Neural crest cell (in vitro differentiated cells): ENCODE data around the gene SLC17A9. TPM values are rescaled to one million over a fixed set of nuclear protein-coding genes. Genes with fewer than 3 reads are reported as not detected.

Experiments
- total RNA-seq: library from RNA; stranded (reverse); gene quantifications from 2 replicates; pipeline ENCODE4 v1.2.1, GENCODE V29; 2021

The SLC17A9 gene
- total RNA-seq, 1 donor from 2014 or later, result 1.2 TPM

Other genes with a start within 250 kb of the SLC17A9 start
- gene NTSR1, start 243.9 kb upstream of the SLC17A9 start, total RNA-seq, result not detected in 2 replicates
- gene MRGBP, start 156.2 kb upstream of the SLC17A9 start, total RNA-seq, result 19.4 and 22.2 TPM in 2 replicates
- 36.7 and 38.5 TPM in 2 replicates for gene OGFR, start 147.9 kb upstream of the SLC17A9 start, total RNA-seq
- gene COL9A3, start 135.7 kb upstream of the SLC17A9 start, total RNA-seq, result 3.8 and 4.6 TPM in 2 replicates
- 17.5 and 17.6 TPM in 2 replicates for gene TCFL5, start 90.9 kb upstream of the SLC17A9 start, total RNA-seq
- gene DIDO1, start 26.2 kb upstream of the SLC17A9 start, total RNA-seq, result 72.0 TPM in 2 replicates
- 62.3 and 65.6 TPM in 2 replicates for gene GID8, start 14.6 kb upstream of the SLC17A9 start, total RNA-seq
- gene BHLHE23, start 54.3 kb downstream of the SLC17A9 start, total RNA-seq, result not detected in 2 replicates